GM12875 (cell line): ENCODE results near the gene ACTL8.

Experiments used
- H3K4me3 ChIP-seq: one replicate; pipeline ENCODE4 v1.5.1; 2011; ENCODE audit warnings: low read depth, low read length, control low read depth
- TF ChIP-seq, protein P1 (sequence below): IDR thresholded peaks from 2 replicates; pipeline ENCODE4 v1.5.1; 2011; ENCODE audit warnings: low read depth, mild to moderate bottlenecking, control low read depth, inconsistent platforms, low read length, moderate library complexity, borderline replicate concordance; ENCODE audit not compliant: insufficient read depth

The ACTL8 gene

DNA sequence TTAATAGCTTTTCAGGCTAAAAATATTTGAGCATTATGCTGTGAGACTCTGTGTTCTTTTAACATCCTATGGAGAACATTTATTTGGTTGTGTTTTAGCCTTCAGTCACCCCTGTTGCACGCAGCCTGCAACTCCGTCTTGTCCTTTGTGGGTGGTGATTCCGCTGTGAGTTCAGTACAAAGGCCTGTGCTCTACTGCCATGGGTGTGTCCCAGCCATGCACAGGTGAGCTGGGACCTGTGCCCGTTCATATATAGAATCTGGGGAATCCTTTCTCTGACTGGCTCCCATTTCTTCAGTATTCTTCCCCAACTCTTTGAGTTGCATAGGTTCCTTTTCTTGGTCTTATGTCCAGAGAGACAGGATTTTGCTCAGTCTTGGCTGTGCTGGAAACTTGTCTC is 61.4 kb downstream of the ACTL8 start:
- TF ChIP-seq, protein P1, sequence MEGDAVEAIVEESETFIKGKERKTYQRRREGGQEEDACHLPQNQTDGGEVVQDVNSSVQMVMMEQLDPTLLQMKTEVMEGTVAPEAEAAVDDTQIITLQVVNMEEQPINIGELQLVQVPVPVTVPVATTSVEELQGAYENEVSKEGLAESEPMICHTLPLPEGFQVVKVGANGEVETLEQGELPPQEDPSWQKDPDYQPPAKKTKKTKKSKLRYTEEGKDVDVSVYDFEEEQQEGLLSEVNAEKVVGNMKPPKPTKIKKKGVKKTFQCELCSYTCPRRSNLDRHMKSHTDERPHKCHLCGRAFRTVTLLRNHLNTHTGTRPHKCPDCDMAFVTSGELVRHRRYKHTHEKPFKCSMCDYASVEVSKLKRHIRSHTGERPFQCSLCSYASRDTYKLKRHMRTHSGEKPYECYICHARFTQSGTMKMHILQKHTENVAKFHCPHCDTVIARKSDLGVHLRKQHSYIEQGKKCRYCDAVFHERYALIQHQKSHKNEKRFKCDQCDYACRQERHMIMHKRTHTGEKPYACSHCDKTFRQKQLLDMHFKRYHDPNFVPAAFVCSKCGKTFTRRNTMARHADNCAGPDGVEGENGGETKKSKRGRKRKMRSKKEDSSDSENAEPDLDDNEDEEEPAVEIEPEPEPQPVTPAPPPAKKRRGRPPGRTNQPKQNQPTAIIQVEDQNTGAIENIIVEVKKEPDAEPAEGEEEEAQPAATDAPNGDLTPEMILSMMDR: no peak
- no peak overlapping the region for H3K4me3 ChIP-seq

DNA sequence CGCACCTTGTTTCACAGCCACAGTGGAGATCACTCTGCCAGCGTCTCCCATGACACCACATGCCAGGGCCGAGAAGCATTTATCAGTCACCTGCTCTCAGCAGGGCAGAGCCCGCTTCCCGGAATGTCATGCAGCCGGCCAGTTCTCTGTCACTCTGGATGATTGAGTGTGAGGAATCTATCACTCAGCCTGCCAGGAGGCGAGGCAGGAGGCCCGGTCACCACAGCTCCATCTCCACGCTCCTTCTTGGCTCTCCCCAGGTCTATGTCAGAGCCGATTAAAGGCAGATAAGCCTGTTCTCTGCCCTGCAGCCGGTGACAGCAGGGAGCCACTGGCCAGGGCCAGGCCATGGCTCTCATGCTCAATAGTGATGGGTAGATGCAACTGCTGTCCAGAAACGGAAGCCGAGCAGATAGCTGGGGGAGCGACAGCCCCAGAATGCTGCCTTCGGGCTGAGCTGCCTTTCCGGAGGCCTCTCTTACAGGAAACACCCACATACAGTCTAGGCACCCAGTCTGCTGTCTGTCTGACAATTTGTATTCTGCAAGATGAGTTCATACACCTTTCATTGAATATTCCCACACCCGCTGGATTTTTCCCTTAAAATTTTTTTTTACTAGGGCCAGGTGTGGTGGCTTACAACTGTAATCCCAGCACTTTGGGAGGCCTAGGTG is 64.1 kb downstream of the ACTL8 start:
- H3K4me3 ChIP-seq: no peak overlapping the region
- TF ChIP-seq, protein P1: no peak

DNA sequence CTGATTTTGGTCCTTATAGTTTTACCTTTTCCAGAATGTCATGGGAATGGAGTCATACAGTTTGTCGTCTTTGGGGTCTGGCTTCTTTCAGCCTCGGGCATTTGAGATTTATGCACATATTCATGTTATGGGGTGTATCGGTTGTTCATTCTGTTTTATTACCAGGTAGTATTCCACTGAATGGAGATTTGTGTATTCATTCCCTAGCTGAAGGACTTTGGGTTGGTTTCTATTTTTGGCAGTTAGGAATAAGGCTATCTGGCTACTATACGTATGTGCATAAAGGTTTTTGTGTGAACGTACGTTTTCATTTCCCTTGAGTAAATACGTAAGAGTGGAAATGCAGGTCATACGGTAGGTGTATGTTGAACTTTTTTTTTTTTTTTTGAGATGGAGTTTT is 65.1 kb downstream of the ACTL8 start:
- no peak overlapping the region for H3K4me3 ChIP-seq
- TF ChIP-seq, protein P1: no peak

DNA sequence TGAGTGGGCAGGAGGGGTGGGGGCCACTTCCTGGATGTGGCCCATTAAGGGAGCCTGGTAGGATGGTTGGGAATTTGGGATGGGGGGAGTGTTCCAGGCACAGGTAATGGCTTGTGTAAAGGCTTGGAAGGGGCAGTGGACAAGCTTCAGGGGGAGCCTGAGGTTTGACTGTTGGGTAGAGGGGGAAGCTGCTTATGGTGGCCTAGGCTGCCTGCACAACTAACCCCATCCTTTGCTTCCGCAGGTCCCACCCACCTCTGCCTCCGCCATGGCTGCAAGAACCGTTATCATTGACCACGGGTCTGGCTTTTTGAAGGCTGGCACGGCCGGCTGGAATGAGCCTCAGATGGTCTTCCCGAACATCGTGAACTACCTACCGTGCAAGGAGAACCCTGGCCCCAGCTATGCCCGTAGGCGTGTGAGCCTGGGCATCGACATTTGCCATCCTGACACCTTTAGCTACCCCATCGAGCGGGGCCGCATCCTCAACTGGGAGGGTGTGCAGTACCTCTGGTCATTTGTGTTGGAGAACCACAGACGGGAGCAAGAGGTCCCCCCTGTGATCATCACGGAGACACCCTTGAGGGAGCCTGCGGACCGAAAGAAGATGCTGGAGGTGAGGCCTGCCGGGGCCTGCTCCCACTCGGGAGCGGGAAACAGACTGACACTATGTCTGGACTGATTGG is 67.8 kb downstream of the ACTL8 start:
- no peak overlapping the region for H3K4me3 ChIP-seq
- TF ChIP-seq, protein P1: no peak

DNA sequence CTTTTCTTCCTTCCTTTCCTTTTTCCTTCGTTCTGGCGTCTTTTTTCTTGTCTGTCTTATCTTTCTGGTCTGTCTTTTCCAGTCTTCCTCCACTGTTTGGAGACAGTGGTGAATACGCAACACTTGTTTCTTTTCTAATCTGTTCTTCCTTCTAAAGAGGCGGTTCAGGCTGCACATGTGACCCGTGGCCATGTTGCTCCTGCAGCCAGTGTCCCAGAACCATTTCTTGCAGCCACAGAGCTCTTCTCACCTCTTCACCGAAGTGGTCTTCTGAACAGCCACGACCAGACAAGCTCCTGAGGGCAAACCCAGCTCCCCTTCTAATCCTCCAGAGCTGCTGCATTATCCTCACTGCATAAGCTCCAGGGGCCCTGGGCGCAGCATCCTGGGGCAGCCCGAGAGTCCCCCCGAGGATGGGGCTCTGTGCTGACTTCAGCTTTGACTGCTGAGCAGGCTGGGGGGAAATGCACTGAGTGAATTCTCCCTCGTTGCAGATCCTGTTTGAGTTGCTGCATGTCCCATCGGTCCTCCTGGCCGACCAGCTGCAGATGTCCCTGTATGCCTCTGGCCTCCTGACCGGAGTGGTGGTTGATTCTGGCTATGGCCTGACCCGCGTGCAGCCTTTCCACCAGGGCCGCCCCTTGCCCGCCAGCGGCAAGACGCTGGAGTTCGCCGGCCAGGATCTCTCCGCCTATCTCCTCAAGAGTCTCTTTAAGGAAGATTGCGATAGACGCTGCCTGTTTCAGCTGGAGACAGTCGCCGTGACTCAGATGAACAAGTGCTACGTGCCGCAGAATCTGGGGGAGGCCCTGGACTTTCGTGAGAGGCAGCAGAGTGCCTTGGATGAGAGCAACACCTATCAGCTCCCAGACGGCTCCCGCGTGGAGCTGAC is 70.4 kb downstream of the ACTL8 start:
- H3K4me3 ChIP-seq: no peak overlapping the region
- TF ChIP-seq, protein P1: no peak

DNA sequence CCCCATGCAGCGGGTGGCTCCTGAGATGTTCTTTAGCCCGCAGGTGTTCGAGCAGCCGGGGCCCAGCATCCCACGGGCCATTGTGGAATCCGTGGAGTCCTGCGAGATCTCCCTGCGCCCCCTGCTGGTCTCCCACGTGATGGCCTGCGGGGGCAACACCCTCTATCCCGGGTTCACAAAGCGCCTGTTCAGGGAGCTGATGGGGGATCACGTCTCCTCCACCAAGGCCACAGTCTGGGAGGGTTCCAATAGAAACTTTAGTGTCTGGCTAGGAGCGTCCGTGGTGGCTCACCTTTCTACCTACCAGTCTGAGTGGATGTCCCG is 71.0 kb downstream of the ACTL8 start:
- TF ChIP-seq, protein P1: peak; percentile 70
- no peak overlapping the region for H3K4me3 ChIP-seq
